ENCODE results near the gene DPYSL4. TPM values are rescaled to one million over a fixed set of nuclear protein-coding genes. Genes with fewer than 3 reads are reported as not detected.

The DPYSL4 gene
- total RNA-seq, 1 donor, result 0.27 TPM

DNA sequence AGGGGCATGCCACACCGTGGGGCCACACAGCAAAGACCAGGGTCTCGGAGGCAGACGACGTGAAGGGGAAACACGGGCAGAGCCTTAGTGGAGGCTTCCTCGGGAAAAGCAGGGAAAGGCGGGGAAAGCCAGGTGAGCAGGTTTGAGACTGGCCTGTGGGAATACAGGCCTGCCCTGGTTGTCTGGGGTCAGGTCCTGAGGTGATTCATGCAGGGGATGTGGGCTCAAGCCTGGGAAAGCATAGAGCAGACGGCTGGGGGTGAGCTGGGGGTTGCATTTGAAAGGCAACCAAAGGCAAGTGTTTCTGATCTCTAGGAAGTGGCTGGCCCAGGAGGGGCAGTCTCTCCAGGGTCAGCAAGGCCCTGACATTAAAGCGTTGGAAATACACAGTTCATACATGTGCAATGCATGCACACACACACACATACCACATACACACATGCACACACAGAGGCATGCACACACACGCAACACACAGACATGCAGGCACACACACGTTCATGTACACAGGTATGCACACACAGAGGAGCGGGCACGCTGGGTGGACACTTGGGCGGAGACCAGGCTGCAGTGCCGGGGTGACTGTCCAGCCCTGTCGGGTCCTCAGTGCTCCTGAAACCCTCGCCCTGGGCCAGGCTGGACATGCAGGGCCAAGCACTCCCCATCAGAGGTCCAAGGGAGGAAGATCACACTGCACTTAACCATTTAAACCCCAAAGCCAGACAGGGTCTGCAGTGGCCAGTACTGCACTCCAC, 51.8 kb downstream of the DPYSL4 start:
- DNase-seq (ENCODE audit: low read depth in 2 of 3, low spot score in 2 of 3), result no peak

DNA sequence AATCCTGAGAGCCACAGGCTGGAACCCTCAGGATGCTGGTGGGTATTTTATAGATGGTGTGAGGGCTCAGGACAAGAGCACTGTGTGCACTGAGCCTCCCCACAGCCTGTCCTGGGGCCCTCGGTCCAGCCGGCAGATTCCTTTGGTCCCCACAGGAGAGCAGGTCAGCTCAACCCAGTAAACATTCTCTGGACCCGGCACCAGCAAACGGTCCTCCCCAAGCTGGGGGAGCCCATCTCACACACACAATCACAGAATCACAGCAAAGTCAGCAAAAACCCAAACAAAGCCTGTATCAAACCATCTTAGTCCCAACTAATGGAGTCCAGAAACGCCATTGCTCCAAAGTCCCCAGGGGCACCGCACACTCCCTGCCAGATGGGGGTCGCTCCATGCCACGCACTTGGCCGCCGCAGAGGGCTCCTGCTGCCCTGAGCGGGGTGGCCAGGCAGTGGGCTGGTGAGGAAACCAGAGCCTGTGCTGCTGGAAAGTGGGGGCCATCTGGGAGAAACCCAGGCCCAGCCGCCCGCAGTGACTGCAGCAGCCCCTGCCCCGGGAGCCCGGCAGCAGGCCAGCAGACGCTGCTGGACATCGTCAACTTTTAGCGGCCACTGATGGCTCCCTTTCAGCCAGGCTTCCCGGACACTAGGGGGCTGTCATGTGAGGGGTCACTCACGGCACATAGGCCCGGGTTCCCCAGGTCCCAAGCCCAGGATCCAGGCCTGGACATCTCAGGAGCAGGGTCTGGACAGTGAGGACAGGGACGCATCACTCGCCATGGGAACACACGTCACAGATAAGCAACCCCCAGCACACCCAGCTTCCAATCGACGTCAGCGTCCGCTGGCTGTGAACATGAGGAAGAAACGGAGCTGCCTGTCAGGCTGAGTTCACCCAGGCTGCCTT, 52.6 kb downstream of the DPYSL4 start:
- no peak for DNase-seq (ENCODE audit: low read depth in 2 of 3, low spot score in 2 of 3)

DNA sequence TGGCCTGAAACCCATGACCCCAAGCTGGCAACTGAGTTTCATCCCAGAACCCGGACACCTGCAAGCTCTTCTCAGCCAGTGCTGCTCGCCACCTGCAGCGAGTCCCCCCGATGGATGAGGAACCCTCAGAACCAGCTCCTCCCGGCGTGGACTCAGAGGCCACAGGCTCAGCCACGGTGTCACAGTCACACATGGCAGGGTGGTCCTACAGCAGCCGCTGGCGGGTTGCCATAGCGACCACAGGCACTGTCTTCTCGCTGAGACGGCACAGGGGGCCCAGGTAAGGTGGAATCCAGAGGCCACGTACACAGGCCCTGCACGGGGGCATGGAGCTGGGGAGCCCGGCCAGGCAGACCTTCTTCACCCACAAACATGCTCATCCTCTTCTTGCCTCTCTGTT, 53.4 kb downstream of the DPYSL4 start:
- no peak for DNase-seq (ENCODE audit: low read depth in 2 of 3, low spot score in 2 of 3)

DNA sequence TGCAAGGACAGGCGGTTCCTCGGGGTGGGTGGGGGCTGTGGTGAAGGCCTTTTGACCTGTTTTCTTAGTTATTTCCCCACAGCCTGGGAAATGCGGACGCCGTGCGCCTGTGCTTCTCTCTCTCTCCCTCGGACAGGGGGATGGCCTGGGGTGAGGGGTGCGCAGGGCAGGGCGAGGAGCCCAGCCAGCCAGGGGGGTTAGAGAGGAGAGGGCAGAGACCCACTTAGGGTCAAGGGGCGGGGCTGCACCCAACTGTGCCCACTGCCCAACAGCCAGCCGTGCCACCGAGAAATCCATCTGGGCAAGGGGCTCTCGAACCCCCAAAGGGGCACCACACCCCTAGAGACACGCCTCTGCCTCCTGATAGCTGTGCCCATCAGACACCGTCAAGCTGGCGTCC, 53.8 kb downstream of the DPYSL4 start:
- no peak for DNase-seq (ENCODE audit: low read depth in 2 of 3, low spot score in 2 of 3)

DNA sequence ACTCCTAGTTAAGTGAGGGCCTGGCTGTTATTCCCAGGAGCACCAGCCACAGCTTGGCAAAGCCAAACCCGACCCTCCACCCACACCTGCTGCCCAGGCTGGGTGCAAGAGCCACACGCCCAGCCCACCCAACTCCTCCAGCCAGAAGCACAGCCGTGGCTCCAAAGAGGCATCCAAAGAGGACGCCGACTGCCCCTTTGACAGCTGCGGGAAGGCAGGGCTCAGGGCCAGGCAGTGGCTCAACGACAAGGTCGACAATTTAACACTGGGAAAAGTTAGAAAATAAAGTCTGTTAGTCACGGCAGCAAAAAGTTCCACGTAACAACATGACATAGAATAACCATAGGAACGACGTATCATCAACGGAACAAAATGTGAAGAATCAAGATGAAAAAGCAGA, 54.3 kb downstream of the DPYSL4 start:
- DNase-seq (ENCODE audit: low read depth in 2 of 3, low spot score in 2 of 3), result no peak

DNA sequence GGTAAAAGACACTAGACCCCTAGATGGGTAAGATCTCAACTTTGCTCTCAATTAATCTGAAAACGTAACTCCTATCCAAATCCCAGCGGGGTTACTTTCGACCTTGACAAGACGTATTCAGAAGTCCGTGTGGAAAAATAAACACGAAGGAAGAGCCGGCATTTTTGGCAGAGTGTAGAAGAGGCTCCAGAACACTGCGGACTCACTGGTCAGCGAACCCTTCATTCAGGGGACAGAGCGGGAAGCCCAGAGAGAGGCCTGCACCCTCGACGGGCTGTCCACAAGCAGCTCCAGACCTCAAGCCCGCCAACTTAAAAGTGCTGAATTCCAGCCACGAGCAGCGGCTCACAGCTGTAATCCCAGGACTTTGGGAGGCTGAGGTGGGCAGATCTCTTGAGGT, 54.7 kb downstream of the DPYSL4 start:
- DNase-seq (ENCODE audit: low read depth in 2 of 3, low spot score in 2 of 3), result no peak

DNA sequence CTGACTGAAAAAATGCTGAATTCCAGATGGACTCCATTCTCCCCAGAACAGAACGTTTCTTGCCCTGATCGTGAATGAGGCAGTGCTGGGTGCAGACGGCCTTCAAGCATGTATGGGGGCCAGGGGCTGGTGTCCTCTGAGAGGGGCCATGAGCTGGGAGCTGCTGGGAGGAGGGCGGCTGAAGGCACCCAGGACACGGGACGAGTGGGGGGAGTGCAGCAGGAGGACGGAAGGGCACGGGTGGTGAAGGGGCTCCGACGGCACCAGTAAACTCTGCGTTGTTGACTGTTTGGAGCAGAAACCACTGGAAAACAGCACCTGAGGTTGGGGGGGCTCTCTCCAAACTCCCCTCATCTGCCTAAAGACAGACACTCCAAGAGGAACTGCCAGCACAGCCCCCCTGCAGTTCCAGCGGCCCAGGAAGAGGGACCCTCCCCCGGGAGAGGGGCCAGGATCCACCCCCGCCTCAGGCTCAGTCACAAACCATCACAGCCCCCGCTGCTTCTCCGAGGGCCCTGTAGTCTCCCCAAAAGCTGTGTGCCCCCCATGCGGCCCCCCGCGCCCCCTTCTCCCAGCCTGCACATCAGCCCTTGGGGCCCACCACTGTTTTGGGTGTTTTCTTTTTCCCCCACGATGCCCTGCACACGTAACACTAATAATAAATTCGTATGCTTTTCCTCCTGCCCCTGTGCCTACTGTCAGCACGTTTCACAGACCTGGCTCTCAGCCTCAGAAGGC, 55.5 kb downstream of the DPYSL4 start:
- no peak for DNase-seq (ENCODE audit: low read depth in 2 of 3, low spot score in 2 of 3)

DNA sequence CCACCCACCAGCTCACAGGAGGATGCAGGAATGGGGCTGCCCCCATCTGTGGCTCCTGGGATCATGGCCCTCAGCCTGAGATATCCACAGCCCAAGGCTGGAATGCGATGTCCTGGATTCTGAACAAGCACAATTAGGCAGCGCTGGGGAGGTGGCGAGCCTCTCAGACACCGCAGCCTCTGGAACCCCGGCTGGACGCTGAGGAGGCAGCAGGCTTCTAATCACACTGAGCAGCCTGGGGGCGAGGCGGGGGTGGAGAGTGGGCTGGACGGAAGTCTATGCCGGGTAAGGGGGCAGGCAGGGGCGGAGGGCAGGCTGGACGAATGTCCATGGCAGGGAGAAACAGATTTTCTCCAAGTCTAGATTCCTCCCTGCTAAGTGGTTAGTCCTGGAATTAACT, 56.4 kb downstream of the DPYSL4 start:
- no peak for DNase-seq (ENCODE audit: low read depth in 2 of 3, low spot score in 2 of 3)

DNA sequence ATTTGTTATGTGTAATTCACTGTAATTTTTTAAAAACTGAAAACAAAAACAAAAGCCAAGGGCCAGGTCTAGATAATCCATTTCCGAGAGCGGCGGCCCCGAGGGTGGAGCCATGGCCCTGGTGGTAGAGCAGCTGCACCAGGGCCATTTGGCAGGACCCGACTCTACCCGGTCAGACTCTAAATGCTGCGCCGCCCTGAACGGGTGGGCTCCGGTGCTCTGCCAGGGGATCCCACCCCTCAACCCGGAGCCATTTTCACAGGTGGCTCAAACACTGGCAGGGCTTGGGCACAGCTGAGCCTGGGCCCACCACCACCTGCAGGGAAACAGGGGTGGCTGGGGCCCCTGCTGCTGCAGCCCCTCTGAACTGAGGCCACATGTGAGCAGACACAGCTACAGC, 56.9 kb downstream of the DPYSL4 start:
- no peak for DNase-seq (ENCODE audit: low read depth in 2 of 3, low spot score in 2 of 3)

DNA sequence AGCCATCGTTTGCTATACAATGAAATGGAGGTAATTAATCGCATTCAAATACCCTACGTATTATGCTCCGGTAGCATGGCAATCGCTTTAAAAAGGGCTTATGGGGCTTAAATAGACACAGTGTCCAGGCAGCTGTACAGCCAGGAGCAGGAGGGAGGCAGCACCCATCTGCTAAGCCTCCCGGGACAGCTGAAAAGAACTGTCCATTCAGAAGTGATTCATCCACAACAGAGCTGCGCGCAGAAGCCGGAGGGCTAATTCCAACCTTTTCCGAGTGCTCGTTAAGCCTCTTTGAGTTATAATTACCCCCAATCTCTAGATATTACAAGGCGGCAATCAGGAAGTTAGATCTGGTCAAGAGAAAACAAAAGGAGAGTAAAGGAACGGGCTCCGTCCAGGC, 58.3 kb downstream of the DPYSL4 start:
- no peak for DNase-seq (ENCODE audit: low read depth in 2 of 3, low spot score in 2 of 3)

DNA sequence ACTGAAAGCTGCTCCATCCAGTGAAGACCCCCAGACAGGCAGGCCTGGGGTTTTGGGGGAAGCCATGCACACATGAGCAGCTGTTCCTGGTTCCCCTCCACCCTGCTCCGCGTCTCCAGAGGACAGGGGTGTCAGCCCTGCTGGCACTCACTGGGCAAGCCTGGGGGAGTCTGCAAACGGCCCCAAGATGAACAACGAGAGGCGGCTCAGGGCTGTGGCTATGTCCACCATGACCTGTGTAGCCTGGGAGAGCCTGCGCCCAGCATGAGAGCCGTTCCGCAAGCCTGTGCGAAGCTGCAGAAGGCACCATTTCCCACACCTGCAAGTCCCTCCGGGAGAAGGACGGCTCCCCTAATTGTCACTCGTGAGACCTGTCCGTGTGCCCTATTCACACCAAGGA, 59.5 kb downstream of the DPYSL4 start:
- no peak for DNase-seq (ENCODE audit: low read depth in 2 of 3, low spot score in 2 of 3)

DNA sequence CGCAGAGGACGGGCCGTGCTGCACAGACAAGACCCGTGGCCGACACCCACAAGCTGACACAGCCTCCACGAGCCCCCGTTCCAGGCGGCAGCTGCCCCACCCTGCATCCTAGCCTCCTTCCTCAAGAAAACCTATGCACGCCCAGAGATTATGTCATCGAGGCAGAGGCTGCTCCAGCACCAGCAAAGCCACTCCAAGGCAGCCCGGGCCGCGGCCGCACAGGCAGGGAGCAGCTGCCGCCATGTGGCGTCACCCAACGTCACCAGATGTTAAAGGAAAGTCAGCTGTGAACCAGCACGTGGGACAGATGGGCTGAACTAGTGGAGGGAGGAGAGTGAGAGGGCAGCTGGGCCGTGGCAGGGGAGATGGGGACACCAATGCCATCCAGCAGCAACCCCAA, 61.2 kb downstream of the DPYSL4 start:
- DNase-seq (ENCODE audit: low read depth in 2 of 3, low spot score in 2 of 3), result no peak

DNA sequence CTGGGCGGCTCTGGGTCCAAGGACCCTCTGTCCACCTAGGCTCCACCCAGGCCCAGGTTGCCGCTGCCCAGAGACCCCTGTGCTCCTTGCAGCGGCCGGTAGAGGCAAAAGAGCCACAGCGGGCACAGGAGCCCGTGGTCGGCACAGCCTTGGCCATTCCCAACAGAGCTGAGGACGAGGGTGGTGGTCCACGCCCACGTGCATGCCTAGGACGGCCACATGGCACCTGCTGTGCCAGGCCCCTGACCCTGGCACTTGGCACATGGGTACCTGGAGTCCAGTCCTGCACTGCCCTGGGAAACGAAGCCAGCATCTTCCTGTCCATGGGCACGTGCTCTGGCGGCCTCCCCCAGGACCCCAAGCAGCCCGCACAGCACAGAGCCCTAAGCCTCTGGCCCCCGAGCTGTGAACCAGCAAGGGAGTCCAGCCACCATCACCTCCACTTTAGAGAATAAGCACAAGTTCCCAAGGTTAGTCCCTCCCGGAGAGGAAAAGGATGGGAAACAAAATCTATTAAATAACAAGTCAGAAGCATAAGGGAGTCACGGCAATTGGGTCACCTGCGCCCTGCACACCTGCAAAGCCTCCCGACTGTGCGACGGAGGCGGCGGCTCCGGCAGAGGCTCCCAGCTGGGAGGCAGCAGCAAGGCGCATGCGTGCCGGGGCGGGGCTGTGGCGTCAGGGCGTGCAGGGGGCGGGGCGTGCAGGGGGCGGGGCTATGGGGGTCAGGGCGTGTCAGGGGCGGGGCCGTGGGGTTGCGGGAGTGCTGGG, 61.9 kb downstream of the DPYSL4 start:
- DNase-seq (ENCODE audit: low read depth in 2 of 3, low spot score in 2 of 3), result peak in 2 of 3 donors; percentile 22 to 49

DNA sequence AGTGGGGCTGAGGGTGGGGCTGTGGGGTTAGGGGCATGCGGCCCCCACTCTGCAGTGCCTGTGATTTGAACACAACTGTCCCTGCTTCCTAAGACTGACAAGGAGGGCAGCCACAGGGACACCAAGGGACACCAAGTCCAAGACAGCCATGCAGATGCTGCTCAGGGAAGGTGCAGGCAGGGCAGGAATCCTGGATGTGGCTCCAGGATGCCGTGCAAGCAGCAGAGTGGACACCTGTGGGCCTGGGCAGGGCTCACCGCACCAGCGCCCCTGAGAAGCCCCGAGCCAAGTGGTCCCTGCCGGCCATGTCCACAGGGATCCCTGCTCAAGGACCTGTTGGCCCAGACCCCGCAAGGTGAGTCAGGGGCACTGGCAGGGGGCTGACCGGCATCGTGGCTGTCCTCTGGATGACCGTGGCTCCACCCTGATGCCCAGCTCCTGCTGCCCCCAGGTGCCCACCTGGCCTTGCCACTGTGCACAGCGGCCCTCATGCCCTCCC, 62.5 kb downstream of the DPYSL4 start:
- DNase-seq (ENCODE audit: low read depth in 2 of 3, low spot score in 2 of 3), result no peak

DNA sequence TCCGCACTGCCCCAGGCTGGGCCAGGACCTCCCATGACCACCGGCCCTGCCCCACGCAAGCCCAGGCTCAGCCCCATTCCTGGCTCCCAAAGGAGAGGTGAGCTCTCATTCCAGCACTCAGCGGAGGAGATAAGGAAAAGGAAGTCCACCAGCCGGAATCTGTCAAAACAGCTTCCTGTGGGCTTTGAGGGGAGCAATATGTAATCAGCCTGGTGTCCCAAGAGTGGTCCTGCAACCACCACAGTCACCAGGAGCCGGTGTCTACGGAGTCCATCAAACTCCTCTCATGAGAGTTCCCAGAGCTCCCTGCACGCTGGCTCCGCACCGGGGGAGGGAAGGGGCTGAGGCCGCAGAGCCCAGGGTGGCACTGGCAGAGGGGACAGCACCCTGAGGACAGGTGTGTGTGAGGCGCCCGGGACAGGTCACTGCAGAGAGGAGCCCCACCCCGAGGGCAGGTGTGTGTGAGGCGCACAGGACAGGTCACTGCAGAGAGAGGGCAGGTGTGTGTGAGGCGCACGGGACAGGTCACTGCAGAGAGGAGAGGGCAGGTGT, 63.2 kb downstream of the DPYSL4 start:
- no peak for DNase-seq (ENCODE audit: low read depth in 2 of 3, low spot score in 2 of 3)

DNA sequence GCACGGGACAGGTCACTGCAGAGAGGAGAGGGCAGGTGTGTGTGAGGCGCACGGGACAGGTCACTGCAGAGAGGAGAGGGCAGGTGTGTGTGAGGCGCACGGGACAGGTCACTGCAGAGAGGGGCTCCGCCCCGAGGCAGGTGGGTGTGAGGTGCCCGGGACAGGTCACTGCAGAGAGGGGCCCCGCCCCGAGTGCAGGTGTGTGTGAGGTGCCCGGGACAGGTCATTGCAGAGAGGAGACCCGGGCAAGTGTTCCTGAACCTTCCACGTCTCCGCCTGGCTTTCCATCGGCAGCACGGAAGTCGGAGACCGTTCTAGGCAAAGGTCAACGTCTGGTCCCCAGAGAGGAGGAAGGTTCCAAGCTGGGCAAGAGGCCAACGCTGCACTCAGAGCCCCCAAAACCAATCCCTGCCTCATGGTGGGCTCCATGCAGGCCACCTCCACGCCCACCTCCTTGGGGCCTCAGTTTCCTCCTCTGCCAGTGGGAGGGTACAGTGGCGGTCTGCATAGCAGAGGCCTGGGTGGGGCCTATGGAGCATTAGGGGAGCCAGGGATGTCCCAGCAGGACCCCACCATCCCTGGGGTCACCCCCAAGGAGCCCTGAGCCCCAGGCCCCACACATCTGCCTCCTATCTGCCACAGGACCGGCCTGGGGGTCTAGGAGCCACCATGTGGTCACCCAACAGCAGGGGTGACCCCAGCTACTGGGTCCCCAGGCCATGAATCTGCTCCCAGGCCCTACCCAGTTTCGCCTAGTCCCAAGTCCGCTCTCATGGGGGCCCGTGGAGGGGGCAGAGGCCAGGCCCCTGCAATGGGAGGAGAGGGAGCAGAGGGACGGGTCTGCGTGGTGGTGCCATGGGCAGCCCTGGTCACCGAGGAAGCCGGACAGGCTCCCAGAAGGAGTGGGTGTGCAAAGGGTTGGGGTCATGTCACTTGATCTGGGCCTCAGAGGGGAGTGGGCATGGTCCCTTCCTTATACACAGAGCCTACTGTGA, 64.0 kb downstream of the DPYSL4 start:
- DNase-seq (ENCODE audit: low read depth in 2 of 3, low spot score in 2 of 3), result no peak

DNA sequence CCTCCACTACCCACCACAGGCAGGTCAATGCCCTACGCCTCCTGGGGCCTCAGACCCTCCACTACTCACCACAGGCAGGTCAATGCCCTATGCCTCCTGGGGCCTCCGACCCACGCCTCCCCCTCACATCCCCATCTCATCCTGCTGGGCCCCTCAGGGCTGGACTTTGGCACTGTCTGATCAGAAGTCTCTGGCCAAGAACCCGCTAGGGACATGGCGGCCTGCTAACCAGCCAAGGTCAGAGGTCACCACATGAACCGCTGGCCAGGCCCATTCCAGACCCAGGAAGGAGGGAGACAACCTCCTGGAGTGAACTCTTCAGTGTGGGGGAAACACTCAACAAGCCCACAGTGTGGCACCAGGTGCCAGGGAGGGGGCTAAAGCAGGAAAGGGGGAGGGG, 65.2 kb downstream of the DPYSL4 start:
- DNase-seq (ENCODE audit: low read depth in 2 of 3, low spot score in 2 of 3), result no peak

DNA sequence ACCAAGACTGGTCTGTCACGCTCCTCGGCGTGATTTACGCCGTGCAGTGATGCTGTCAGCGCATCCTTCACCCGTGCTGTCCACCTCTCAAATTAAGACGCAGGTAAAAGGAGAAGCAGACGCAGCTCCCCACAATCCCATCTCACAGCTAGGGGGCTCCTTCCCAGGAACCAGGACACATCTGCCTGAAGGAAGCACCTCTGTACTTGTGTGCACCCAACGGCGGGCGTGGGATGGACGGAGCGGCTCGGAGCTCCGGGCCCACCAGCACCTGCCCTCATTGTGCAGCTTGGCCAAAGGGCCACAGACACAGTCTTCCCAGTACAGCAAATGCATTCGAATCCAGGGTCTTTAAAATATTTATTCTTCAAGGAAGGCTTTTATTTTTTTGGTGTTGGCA, 65.7 kb downstream of the DPYSL4 start:
- DNase-seq (ENCODE audit: low read depth in 2 of 3, low spot score in 2 of 3), result no peak

DNA sequence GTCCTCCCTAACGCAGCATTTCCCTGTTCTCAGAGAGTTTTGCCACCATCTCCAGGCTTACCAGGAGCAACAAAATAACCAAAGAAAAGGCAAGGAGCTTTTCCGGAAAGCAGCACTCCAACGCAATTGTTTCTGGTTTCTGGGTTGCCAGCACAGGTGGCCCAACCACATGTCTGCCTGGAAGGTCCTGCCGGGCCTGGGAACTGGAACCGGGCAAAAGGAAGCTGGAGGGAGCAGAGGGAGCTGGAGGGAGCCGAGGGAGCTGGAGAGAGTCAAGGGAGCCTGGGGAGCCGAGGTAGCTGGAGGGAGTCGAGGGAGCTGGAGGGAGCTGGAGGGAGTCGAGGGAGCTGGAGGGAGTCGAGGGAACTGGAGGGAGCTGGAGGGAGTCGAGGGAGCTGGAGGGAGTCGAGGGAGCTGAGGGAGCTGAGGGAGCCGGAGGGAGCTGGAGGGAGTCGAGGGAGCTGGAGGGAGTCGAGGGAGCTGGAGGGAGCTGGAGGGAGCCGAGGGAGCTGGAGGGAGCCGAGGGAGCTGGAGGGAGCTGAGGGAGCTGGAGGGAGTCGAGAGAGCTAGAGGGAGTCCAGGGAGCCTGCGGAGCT, 66.4 kb downstream of the DPYSL4 start:
- DNase-seq (ENCODE audit: low read depth in 2 of 3, low spot score in 2 of 3), result no peak

Measured in hematopoietic multipotent progenitor cell (in vitro differentiated cells).